Central memory CD4-positive, alpha-beta T cell (primary cell): ENCODE data around the gene DHTKD1.
A peak's percentile ranks its signal among the peaks of the same experiment; 100 is the strongest.
"Not testable (repeated sequence)": the region's sequence is repeated elsewhere in the genome, so short reads cannot be mapped to it uniquely, and the experiment has no call there.

Experiments
- DNase-seq: peaks from one replicate; pipeline ENCODE4 v3.0.0; 2022

DHTKD1 gene

GRCh38 chr10:12071441-12071840 lies 2.7 kb downstream of the DHTKD1 start:
- DNase-seq = not testable (repeated sequence)

GRCh38 chr10:12073526-12073925 lies 4.8 kb downstream of the DHTKD1 start:
- DNase-seq = no peak

- no peak for DNase-seq
Observed at GRCh38 chr10:12077580-12078180, 8.9 kb downstream of the DHTKD1 start.

- DNase-seq = no peak
Observed at GRCh38 chr10:12081470-12081869, 12.7 kb downstream of the DHTKD1 start.

GRCh38 chr10:12081879-12082557 lies 13.3 kb downstream of the DHTKD1 start:
- DNase-seq = no peak

GRCh38 chr10:12088919-12089318 lies 20.2 kb downstream of the DHTKD1 start:
- DNase-seq = no peak

GRCh38 chr10:12091421-12091820 lies 22.7 kb downstream of the DHTKD1 start:
- DNase-seq = no peak

- DNase-seq = not testable (repeated sequence)
Observed at GRCh38 chr10:12097361-12097760, 28.6 kb downstream of the DHTKD1 start.

- no peak for DNase-seq
Observed at GRCh38 chr10:12097791-12098190, 29.0 kb downstream of the DHTKD1 start.

GRCh38 chr10:12098966-12099365 lies 30.2 kb downstream of the DHTKD1 start:
- no peak for DNase-seq

- no peak for DNase-seq
Observed at GRCh38 chr10:12103802-12104201, 35.0 kb downstream of the DHTKD1 start.

- no peak for DNase-seq
Observed at GRCh38 chr10:12107781-12108180, 39.0 kb downstream of the DHTKD1 start.

GRCh38 chr10:12109286-12109685 lies 40.5 kb downstream of the DHTKD1 start:
- no peak for DNase-seq

GRCh38 chr10:12111528-12111927 lies 42.8 kb downstream of the DHTKD1 start:
- DNase-seq = no peak

GRCh38 chr10:12113627-12114026 lies 44.9 kb downstream of the DHTKD1 start:
- DNase-seq = no peak

GRCh38 chr10:12121673-12122072 lies 52.9 kb downstream of the DHTKD1 start:
- DNase-seq = no peak

GRCh38 chr10:12129222-12130111 lies 60.7 kb downstream of the DHTKD1 start, which contains the start of gene SEC61A2:
Gene SEC61A2, plus strand, starts transcription at chr10:12129677. Its CDS starts 111 bp downstream, at chr10:12129788.
- DNase-seq = peak; percentile 97

- peak; percentile 24 for DNase-seq
Observed at GRCh38 chr10:12130237-12130872, 61.6 kb downstream of the DHTKD1 start.

- no peak for DNase-seq
Observed at GRCh38 chr10:12135631-12136030, 66.9 kb downstream of the DHTKD1 start.

- DNase-seq = no peak
Observed at GRCh38 chr10:12140038-12140437, 71.3 kb downstream of the DHTKD1 start.

- no peak for DNase-seq
Observed at GRCh38 chr10:12144538-12144937, 75.8 kb downstream of the DHTKD1 start.

GRCh38 chr10:12150163-12150562 lies 81.4 kb downstream of the DHTKD1 start:
- no peak for DNase-seq

- DNase-seq = no peak
Observed at GRCh38 chr10:12154516-12154915, 85.8 kb downstream of the DHTKD1 start.
